GM10266 (cell line): ENCODE results near the gene GSG1L2.

ENCODE experiments used
- DNase-seq: peaks from one replicate; pipeline ENCODE4 v3.0.0; 2012; ENCODE audit errors: extremely low spot score
- CTCF ChIP-seq: IDR thresholded peaks from 2 replicates; pipeline ENCODE4 v1.5.1; 2012; ENCODE audit warnings: mild to moderate bottlenecking, low read depth; ENCODE audit not compliant: control insufficient read depth, insufficient read depth; ENCODE audit errors: missing control alignments

The GSG1L2 gene

GRCh38 chr17:9821921-9822320, at the start of gene GSG1L2:
Gene GSG1L2, minus strand, starts transcription at chr17:9822079. Its CDS starts 8 bp downstream, at chr17:9822071.
- TF ChIP-seq CTCF = no peak
- no peak for DNase-seq

- TF ChIP-seq CTCF = no peak
- DNase-seq = no peak
Measured at GRCh38 chr17:9868552-9868951, 46.7 kb upstream of the GSG1L2 start.

GRCh38 chr17:9865586-9865985, 43.7 kb upstream of the GSG1L2 start:
- TF ChIP-seq CTCF = no peak
- DNase-seq = no peak

GRCh38 chr17:9862949-9863348, 41.1 kb upstream of the GSG1L2 start:
- no peak for DNase-seq
- no peak for TF ChIP-seq CTCF

- TF ChIP-seq CTCF = no peak
- no peak for DNase-seq
Measured at GRCh38 chr17:9862220-9862619, 40.3 kb upstream of the GSG1L2 start.

- no peak for DNase-seq
- TF ChIP-seq CTCF = no peak
Measured at GRCh38 chr17:9860851-9861250, 39.0 kb upstream of the GSG1L2 start.

GRCh38 chr17:9859781-9860180, 37.9 kb upstream of the GSG1L2 start:
- TF ChIP-seq CTCF = no peak
- DNase-seq = no peak

- no peak for DNase-seq
- TF ChIP-seq CTCF = no peak
Measured at GRCh38 chr17:9855036-9855435, 33.2 kb upstream of the GSG1L2 start.
